GM12878 (cell line): ENCODE measurements around the gene PRODH.
"Not testable (repeated sequence)": the region's sequence is repeated elsewhere in the genome, so short reads cannot be mapped to it uniquely, and the experiment has no call there.

ENCODE experiments used
- BCL11A ChIP-seq: IDR thresholded peaks from 2 replicates; pipeline ENCODE4 v1.6.1; 2011; ENCODE audit warnings: low read depth, low read length
- CEBPB ChIP-seq, 2 experiments: fragments of 150-350 bp in 1 of 2; IDR thresholded peaks; 2 replicates each; pipeline ENCODE4 v1.6.1; 2012 to 2014; ENCODE audit warnings: low read depth in 2 of 2, low read length in 2 of 2, borderline replicate concordance in 1 of 2, inconsistent platforms in 1 of 2
- CHD4 ChIP-seq: fragments of 200-600 bp; sonication (generic); IDR thresholded peaks from 2 replicates; pipeline ENCODE4 v1.6.1; 2016; ENCODE audit warnings: mild to moderate bottlenecking
- CREB1 ChIP-seq: IDR thresholded peaks from 2 replicates; pipeline ENCODE4 v1.6.1; 2012; ENCODE audit warnings: low read depth, mild to moderate bottlenecking, inconsistent platforms
- EED ChIP-seq: sonication (generic); IDR thresholded peaks from 2 replicates; pipeline ENCODE4 v1.6.1; 2016; ENCODE audit warnings: antibody characterized with exemption, low read depth
- KAT2A ChIP-seq: conservative IDR thresholded peaks from 2 replicates; pipeline ENCODE4 v1.6.1; 2011; ENCODE audit warnings: low read depth, low read length; ENCODE audit not compliant: control insufficient read depth
- KDM1A ChIP-seq: fragments of 200-600 bp; sonication (generic); IDR thresholded peaks from 2 replicates; pipeline ENCODE4 v1.6.1; 2016; ENCODE audit warnings: borderline replicate concordance
- MEF2B ChIP-seq: fragments of 450-650 bp; IDR thresholded peaks from 2 replicates; pipeline ENCODE4 v1.6.1; 2018; ENCODE audit warnings: mild to moderate bottlenecking, moderate library complexity; ENCODE audit not compliant: partially characterized antibody, poor library complexity, severe bottlenecking
- NFIC ChIP-seq: IDR thresholded peaks from 2 replicates; pipeline ENCODE4 v1.6.1; 2012; ENCODE audit warnings: low read depth, mild to moderate bottlenecking, inconsistent platforms, low read length, moderate library complexity
- NR2C1 ChIP-seq: fragments of 450-650 bp; IDR thresholded peaks from 2 replicates; pipeline ENCODE4 v1.6.1; 2017; ENCODE audit warnings: antibody characterized with exemption, mild to moderate bottlenecking, moderate library complexity
- RAD21 ChIP-seq: IDR thresholded peaks from 2 replicates; pipeline ENCODE4 v1.6.1; 2011; ENCODE audit warnings: mild to moderate bottlenecking, low read depth, low read length, moderate library complexity; ENCODE audit not compliant: insufficient read depth
- TF ChIP-seq, protein P1 (sequence below), 3 experiments: IDR thresholded peaks in 2 of 3; conservative IDR thresholded peaks in 1 of 3; 2 replicates each; pipeline ENCODE4 v1.5.1; 2011; ENCODE audit warnings: low read depth in 3 of 3, low read length in 3 of 3, mild to moderate bottlenecking in 3 of 3, control low read depth in 2 of 3, moderate library complexity in 2 of 3, inconsistent platforms in 1 of 3, mixed read lengths in 1 of 3; ENCODE audit not compliant: control insufficient read depth in 2 of 3, insufficient read depth in 1 of 3; ENCODE audit errors: extremely low read depth in 1 of 3
- TF ChIP-seq, protein P2 (sequence below): IDR thresholded peaks from 2 replicates; pipeline ENCODE4 v1.6.1; 2011; ENCODE audit warnings: low read depth, mild to moderate bottlenecking, low read length, moderate library complexity, borderline replicate concordance; ENCODE audit errors: extremely low read depth

DNA sequence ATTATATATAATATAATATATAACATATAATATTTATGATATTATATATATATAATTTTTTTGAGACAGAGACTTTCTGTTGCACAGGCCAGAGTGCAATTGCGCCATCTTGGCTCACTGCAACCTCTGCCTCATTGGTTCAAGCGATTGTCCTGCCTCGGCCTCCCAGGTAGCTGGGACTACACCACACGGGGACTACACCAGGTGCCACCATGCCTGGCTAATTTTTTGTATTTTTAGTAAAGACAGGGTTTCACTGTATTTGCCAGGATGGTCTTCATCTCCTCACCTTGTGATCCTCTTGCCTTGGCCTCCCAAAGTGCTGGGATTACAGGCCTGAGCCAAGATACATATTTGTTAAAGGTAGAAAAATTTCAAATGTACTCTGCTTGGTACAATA, 42.3 kb downstream of the PRODH start:
- TF ChIP-seq, protein P1, sequence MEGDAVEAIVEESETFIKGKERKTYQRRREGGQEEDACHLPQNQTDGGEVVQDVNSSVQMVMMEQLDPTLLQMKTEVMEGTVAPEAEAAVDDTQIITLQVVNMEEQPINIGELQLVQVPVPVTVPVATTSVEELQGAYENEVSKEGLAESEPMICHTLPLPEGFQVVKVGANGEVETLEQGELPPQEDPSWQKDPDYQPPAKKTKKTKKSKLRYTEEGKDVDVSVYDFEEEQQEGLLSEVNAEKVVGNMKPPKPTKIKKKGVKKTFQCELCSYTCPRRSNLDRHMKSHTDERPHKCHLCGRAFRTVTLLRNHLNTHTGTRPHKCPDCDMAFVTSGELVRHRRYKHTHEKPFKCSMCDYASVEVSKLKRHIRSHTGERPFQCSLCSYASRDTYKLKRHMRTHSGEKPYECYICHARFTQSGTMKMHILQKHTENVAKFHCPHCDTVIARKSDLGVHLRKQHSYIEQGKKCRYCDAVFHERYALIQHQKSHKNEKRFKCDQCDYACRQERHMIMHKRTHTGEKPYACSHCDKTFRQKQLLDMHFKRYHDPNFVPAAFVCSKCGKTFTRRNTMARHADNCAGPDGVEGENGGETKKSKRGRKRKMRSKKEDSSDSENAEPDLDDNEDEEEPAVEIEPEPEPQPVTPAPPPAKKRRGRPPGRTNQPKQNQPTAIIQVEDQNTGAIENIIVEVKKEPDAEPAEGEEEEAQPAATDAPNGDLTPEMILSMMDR (IDR thresholded peaks at IDR 0.05 in 2 of 3, conservative IDR thresholded peaks at IDR 0.05 in 1 of 3; ENCODE audit: control insufficient read depth in 2 of 3, extremely low read depth in 1 of 3, insufficient read depth in 1 of 3, low read depth in 3 of 3, low read length in 3 of 3): not testable (repeated sequence)
- TF ChIP-seq BCL11A; CEBPB (IDR thresholded peaks at IDR 0.05; ENCODE audit: borderline replicate concordance in 1 of 2, low read depth in 2 of 2, low read length in 2 of 2); MEF2B; CHD4; EED; NFIC; NR2C1; KDM1A; KAT2A; CREB1; RAD21: not testable (repeated sequence)
- TF ChIP-seq, protein P2, sequence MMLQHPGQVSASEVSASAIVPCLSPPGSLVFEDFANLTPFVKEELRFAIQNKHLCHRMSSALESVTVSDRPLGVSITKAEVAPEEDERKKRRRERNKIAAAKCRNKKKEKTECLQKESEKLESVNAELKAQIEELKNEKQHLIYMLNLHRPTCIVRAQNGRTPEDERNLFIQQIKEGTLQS: not testable (repeated sequence)
